WTC11 (cell line): ENCODE measurements around the gene FAF1. TPM values are rescaled to one million over a fixed set of nuclear protein-coding genes. Genes with fewer than 3 reads are reported as not detected.

Source experiments
- ATAC-seq: fragments of 200-7000 bp; cut with Tn5 transposase; 2 replicates; pipeline ENCODE4 v1.10.0; 2021; ENCODE audit warnings: mild to moderate bottlenecking, moderate library complexity
- CTCF ChIA-PET: fragments of 300-600 bp; sonication (Branson Sonifier 250); formaldehyde crosslinking; loops from one replicate; lab custom pipeline; 2021; ENCODE audit warnings: antibody characterized with exemption; lab: Charles Lee
- POLR2A ChIA-PET: fragments of 350-600 bp; sonication (Branson Sonifier 250); formaldehyde crosslinking; loops from one replicate; lab custom pipeline; 2021; ENCODE audit warnings: antibody characterized with exemption; lab: Charles Lee
- DNase-seq: peaks from one replicate; pipeline ENCODE4 v3.0.0; 2021; ENCODE audit warnings: low spot score
- H3K27ac Mint-ChIP-seq: 2 replicates; pipeline ENCODE4 v1.8.0; 2021; ENCODE audit warnings: mixed read lengths
- H3K27me3 Mint-ChIP-seq: 2 replicates; pipeline ENCODE4 v1.8.0; 2021; ENCODE audit warnings: low read depth, mild to moderate bottlenecking, moderate library complexity, mixed read lengths
- H3K36me3 Mint-ChIP-seq: 2 replicates; pipeline ENCODE4 v1.8.0; 2021; ENCODE audit warnings: mixed read lengths
- H3K4me1 Mint-ChIP-seq: 2 replicates; pipeline ENCODE4 v1.8.0; 2022; ENCODE audit warnings: mixed read lengths
- H3K4me3 Mint-ChIP-seq: 2 replicates; pipeline ENCODE4 v1.8.0; 2021; ENCODE audit warnings: mild to moderate bottlenecking, moderate library complexity, mixed read lengths
- H3K9me3 Mint-ChIP-seq: 2 replicates; pipeline ENCODE4 v1.8.0; 2021; ENCODE audit warnings: mixed read lengths
- CBFB ChIP-seq: sonication (generic); formaldehyde crosslinking; IDR thresholded peaks from 2 replicates; pipeline ENCODE4 v1.8.1; 2022; ENCODE audit warnings: mild to moderate bottlenecking, low read depth, missing genetic modification reagents
- CREM ChIP-seq: sonication (generic); formaldehyde crosslinking; IDR thresholded peaks from 2 replicates; pipeline ENCODE4 v1.8.1; 2022; ENCODE audit warnings: mild to moderate bottlenecking, missing genetic modification reagents, moderate library complexity
- ETV6 ChIP-seq: sonication (generic); formaldehyde crosslinking; IDR thresholded peaks from 2 replicates; pipeline ENCODE4 v1.8.1; 2022; ENCODE audit warnings: mild to moderate bottlenecking, missing genetic modification reagents
- IRF2 ChIP-seq: sonication (generic); formaldehyde crosslinking; IDR thresholded peaks from 2 replicates; pipeline ENCODE4 v1.8.0; 2022; ENCODE audit warnings: low read depth, missing genetic modification reagents, borderline replicate concordance
- KAT7 ChIP-seq: sonication (generic); formaldehyde crosslinking; IDR thresholded peaks from 2 replicates; pipeline ENCODE4 v1.8.1; 2023; ENCODE audit warnings: missing genetic modification reagents, mild to moderate bottlenecking, borderline replicate concordance
- MXD4 ChIP-seq: fragments of 250-450 bp; sonication (Bioruptor Pico); IDR thresholded peaks from 2 replicates; pipeline ENCODE4 v1.8.0; 2021; ENCODE audit warnings: mild to moderate bottlenecking, moderate library complexity, borderline replicate concordance
- MYBL2 ChIP-seq: sonication (generic); formaldehyde crosslinking; IDR thresholded peaks from 2 replicates; pipeline ENCODE4 v1.8.1; 2023; ENCODE audit warnings: mild to moderate bottlenecking, moderate library complexity, missing genetic modification reagents
- NFE2L1 ChIP-seq: sonication (generic); formaldehyde crosslinking; IDR thresholded peaks from 2 replicates; pipeline ENCODE4 v1.8.1; 2023; ENCODE audit warnings: missing genetic modification reagents
- PRRX2 ChIP-seq: fragments of 250-450 bp; sonication (Bioruptor Pico); IDR thresholded peaks from 2 replicates; pipeline ENCODE4 v1.8.0; 2021; ENCODE audit warnings: mild to moderate bottlenecking
- TCF7 ChIP-seq: sonication (generic); formaldehyde crosslinking; IDR thresholded peaks from 2 replicates; pipeline ENCODE4 v1.8.0; 2022; ENCODE audit warnings: mild to moderate bottlenecking, low read depth, missing genetic modification reagents, moderate library complexity
- TEAD1 ChIP-seq: sonication (generic); formaldehyde crosslinking; IDR thresholded peaks from 2 replicates; pipeline ENCODE4 v1.8.0; 2022; ENCODE audit warnings: mild to moderate bottlenecking, missing genetic modification reagents
- TP53 ChIP-seq: sonication (generic); formaldehyde crosslinking; IDR thresholded peaks from 2 replicates; pipeline ENCODE4 v1.8.1; 2023; ENCODE audit warnings: mild to moderate bottlenecking, missing genetic modification reagents
- ZBTB21 ChIP-seq: sonication (generic); formaldehyde crosslinking; IDR thresholded peaks from 2 replicates; pipeline ENCODE4 v1.8.1; 2023; ENCODE audit warnings: mild to moderate bottlenecking, missing genetic modification reagents, borderline replicate concordance
- ZNF121 ChIP-seq: sonication (generic); formaldehyde crosslinking; IDR thresholded peaks from 2 replicates; pipeline ENCODE4 v1.8.0; 2023; ENCODE audit warnings: missing genetic modification reagents
- total RNA-seq: library from RNA; stranded (reverse); gene quantifications from 3 replicates; pipeline ENCODE4 v1.2.3, GENCODE V29; 2021
- TF ChIP-seq, protein P1 (sequence below): sonication (generic); formaldehyde crosslinking; IDR thresholded peaks from 2 replicates; pipeline ENCODE4 v1.8.1; 2022; ENCODE audit warnings: missing genetic modification reagents, borderline replicate concordance
- TF ChIP-seq, protein P2 (sequence below): sonication (generic); formaldehyde crosslinking; IDR thresholded peaks from 2 replicates; pipeline ENCODE4 v1.8.0; 2023; ENCODE audit warnings: mild to moderate bottlenecking, missing genetic modification reagents
- TF ChIP-seq, protein P3 (sequence below): fragments of 250-450 bp; sonication (Bioruptor Pico); IDR thresholded peaks from 2 replicates; pipeline ENCODE4 v1.9.0; 2021; ENCODE audit warnings: mild to moderate bottlenecking
- TF ChIP-seq, protein P4 (sequence below): sonication (generic); formaldehyde crosslinking; IDR thresholded peaks from 2 replicates; pipeline ENCODE4 v1.8.1; 2023; ENCODE audit warnings: mild to moderate bottlenecking, missing genetic modification reagents
- TF ChIP-seq, protein P5 (sequence below): sonication (generic); formaldehyde crosslinking; IDR thresholded peaks from 2 replicates; pipeline ENCODE4 v1.8.1; 2022; ENCODE audit warnings: low read depth, mild to moderate bottlenecking, moderate library complexity, missing genetic modification reagents, borderline replicate concordance

The FAF1 gene
- total RNA-seq, 1 experiment from 2014 or later, result 53.5 TPM

DNA sequence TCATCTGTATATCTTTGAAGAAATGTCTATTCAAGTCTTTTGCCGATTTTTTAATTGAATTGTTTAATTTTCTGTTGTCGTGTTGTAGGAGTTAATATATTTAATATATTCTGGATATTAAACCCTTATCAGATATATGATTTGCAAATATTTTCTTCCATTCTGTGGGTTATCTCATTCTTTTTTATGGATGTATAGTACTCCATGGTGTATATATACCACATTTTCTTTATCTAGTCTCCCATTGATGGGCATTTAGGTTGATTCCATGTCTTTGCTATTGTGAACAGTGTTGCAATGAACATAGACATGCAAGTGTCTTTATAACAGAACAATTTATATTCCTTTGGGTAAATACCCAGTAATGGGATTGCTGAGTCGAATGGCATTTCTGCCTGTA is 436.5 kb downstream of the FAF1 start (continued):
- TF ChIP-seq TCF7 (CRISPR knock-in tag), result no peak
- TF ChIP-seq MYBL2 (CRISPR knock-in tag), result no peak
- TF ChIP-seq, protein P1, sequence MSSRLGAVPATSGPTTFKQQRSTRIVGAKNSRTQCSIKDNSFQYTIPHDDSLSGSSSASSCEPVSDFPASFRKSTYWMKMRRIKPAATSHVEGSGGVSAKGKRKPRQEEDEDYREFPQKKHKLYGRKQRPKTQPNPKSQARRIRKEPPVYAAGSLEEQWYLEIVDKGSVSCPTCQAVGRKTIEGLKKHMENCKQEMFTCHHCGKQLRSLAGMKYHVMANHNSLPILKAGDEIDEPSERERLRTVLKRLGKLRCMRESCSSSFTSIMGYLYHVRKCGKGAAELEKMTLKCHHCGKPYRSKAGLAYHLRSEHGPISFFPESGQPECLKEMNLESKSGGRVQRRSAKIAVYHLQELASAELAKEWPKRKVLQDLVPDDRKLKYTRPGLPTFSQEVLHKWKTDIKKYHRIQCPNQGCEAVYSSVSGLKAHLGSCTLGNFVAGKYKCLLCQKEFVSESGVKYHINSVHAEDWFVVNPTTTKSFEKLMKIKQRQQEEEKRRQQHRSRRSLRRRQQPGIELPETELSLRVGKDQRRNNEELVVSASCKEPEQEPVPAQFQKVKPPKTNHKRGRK, result no peak
- no peak for TF ChIP-seq TP53 (CRISPR knock-in tag)
- TF ChIP-seq TEAD1 (CRISPR knock-in tag), result no peak

DNA sequence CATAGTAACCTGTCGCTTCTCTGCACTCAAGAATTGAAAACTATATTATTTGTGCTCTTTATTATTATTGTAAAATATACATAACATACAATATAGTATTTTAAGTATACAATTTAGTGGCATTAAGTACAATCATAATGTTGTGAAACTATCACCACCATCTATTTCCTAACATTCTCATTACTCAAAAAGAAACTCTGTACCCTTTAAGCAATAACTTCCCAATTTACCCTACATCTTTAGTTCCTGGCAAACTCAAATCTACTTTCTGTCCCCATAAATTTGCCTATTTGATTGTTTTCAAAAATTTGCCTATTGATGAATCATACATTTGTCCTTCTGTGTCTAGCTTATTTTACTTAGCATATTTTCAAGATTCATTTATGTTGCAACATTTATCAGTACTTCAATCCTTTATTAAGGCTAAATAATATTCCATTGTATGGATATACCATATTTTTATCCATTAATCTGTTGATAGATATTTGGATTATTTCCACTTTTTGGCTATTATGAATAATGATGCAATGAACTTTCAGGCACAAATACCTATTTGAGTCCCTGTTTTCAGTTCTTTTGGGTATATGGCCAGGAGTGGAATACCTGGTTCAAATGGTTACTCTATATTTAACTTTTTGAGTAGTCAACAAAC is 437.2 kb downstream of the FAF1 start:
- TF ChIP-seq CREM (CRISPR knock-in tag) (no peak), CBFB (CRISPR knock-in tag) (no peak), IRF2 (CRISPR knock-in tag) (no peak), ETV6 (no peak), MXD4 (CRISPR knock-in tag) (no peak), ZBTB21 (CRISPR knock-in tag) (no peak), ZNF121 (CRISPR knock-in tag) (no peak), KAT7 (CRISPR knock-in tag) (no peak), NFE2L1 (CRISPR knock-in tag) (no peak), PRRX2 (CRISPR knock-in tag) (no peak)
- TF ChIP-seq, protein P2, sequence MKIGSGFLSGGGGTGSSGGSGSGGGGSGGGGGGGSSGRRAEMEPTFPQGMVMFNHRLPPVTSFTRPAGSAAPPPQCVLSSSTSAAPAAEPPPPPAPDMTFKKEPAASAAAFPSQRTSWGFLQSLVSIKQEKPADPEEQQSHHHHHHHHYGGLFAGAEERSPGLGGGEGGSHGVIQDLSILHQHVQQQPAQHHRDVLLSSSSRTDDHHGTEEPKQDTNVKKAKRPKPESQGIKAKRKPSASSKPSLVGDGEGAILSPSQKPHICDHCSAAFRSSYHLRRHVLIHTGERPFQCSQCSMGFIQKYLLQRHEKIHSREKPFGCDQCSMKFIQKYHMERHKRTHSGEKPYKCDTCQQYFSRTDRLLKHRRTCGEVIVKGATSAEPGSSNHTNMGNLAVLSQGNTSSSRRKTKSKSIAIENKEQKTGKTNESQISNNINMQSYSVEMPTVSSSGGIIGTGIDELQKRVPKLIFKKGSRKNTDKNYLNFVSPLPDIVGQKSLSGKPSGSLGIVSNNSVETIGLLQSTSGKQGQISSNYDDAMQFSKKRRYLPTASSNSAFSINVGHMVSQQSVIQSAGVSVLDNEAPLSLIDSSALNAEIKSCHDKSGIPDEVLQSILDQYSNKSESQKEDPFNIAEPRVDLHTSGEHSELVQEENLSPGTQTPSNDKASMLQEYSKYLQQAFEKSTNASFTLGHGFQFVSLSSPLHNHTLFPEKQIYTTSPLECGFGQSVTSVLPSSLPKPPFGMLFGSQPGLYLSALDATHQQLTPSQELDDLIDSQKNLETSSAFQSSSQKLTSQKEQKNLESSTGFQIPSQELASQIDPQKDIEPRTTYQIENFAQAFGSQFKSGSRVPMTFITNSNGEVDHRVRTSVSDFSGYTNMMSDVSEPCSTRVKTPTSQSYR, result no peak
- TF ChIP-seq, protein P3, sequence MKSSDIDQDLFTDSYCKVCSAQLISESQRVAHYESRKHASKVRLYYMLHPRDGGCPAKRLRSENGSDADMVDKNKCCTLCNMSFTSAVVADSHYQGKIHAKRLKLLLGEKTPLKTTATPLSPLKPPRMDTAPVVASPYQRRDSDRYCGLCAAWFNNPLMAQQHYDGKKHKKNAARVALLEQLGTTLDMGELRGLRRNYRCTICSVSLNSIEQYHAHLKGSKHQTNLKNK (CRISPR knock-in tag), result no peak
- TF ChIP-seq, protein P4, sequence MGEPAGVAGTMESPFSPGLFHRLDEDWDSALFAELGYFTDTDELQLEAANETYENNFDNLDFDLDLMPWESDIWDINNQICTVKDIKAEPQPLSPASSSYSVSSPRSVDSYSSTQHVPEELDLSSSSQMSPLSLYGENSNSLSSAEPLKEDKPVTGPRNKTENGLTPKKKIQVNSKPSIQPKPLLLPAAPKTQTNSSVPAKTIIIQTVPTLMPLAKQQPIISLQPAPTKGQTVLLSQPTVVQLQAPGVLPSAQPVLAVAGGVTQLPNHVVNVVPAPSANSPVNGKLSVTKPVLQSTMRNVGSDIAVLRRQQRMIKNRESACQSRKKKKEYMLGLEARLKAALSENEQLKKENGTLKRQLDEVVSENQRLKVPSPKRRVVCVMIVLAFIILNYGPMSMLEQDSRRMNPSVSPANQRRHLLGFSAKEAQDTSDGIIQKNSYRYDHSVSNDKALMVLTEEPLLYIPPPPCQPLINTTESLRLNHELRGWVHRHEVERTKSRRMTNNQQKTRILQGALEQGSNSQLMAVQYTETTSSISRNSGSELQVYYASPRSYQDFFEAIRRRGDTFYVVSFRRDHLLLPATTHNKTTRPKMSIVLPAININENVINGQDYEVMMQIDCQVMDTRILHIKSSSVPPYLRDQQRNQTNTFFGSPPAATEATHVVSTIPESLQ, result no peak
- TF ChIP-seq, protein P5, sequence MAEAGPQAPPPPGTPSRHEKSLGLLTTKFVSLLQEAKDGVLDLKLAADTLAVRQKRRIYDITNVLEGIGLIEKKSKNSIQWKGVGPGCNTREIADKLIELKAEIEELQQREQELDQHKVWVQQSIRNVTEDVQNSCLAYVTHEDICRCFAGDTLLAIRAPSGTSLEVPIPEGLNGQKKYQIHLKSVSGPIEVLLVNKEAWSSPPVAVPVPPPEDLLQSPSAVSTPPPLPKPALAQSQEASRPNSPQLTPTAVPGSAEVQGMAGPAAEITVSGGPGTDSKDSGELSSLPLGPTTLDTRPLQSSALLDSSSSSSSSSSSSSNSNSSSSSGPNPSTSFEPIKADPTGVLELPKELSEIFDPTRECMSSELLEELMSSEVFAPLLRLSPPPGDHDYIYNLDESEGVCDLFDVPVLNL (CRISPR knock-in tag), result no peak
- H3K4me3 Mint-ChIP-seq, result no peak overlapping the region
- no peaks in the 10 kb centered on the region for H3K4me1 Mint-ChIP-seq
- no peak for DNase-seq
- peaks cover 10% of the 10 kb centered on the region for H3K36me3 Mint-ChIP-seq
- POLR2A ChIA-PET, result no interaction called here
- no peak for ATAC-seq
- H3K27me3 Mint-ChIP-seq, result no peaks in the 10 kb centered on the region
- H3K27ac Mint-ChIP-seq, result no peak overlapping the region
- CTCF ChIA-PET, result no interaction called here
- peaks cover 16% of the 10 kb centered on the region for H3K9me3 Mint-ChIP-seq
